Small intestine (tissue), 7 donors: Measurements from ENCODE around the gene PLEKHG1. TPM values are rescaled to one million over a fixed set of nuclear protein-coding genes. Genes with fewer than 3 reads are reported as not detected.

Experiments
- DNase-seq, 2 donors: peaks; one replicate each; pipeline versions ENCODE4 v3.0.0 to v3.0.0-alpha.2; 2013
- FAIRE-seq: peaks from 2 replicates; lab custom pipeline; 2012; peaks lifted over from hg19 to GRCh38; lab: Jason Lieb, UNC
- H3K27ac ChIP-seq, 3 donors: one replicate each; pipeline ENCODE4 v1.5.1; 2013; ENCODE audit warnings: low read length in 2 of 3, mild to moderate bottlenecking in 2 of 3, control low read depth in 1 of 3, inconsistent platforms in 1 of 3, low read depth in 1 of 3, moderate library complexity in 1 of 3
- H3K27me3 ChIP-seq, 3 donors: one replicate each; pipeline ENCODE4 v1.6.1; 2013; ENCODE audit warnings: low read length in 3 of 3, inconsistent platforms in 1 of 3; ENCODE audit not compliant: control insufficient read depth in 3 of 3, insufficient read depth in 3 of 3
- H3K36me3 ChIP-seq, 3 donors: one replicate each; pipeline ENCODE4 v1.6.1; 2013; ENCODE audit warnings: low read length in 3 of 3, inconsistent platforms in 1 of 3, low read depth in 1 of 3, mild to moderate bottlenecking in 1 of 3, moderate library complexity in 1 of 3; ENCODE audit not compliant: control insufficient read depth in 3 of 3, insufficient read depth in 2 of 3
- H3K4me1 ChIP-seq, 3 donors: one replicate each; pipeline ENCODE4 v1.6.1; 2013; ENCODE audit warnings: low read length in 2 of 3, inconsistent platforms in 1 of 3, low read depth in 1 of 3, mild to moderate bottlenecking in 1 of 3, moderate library complexity in 1 of 3; ENCODE audit not compliant: control insufficient read depth in 3 of 3, insufficient read depth in 2 of 3
- H3K4me3 ChIP-seq, 3 donors: one replicate each; pipeline ENCODE4 v1.5.1; 2013; ENCODE audit warnings: low read length in 3 of 3, control low read depth in 1 of 3, inconsistent platforms in 1 of 3, low read depth in 1 of 3, mild to moderate bottlenecking in 1 of 3, moderate library complexity in 1 of 3
- H3K9me3 ChIP-seq, 2 donors: one replicate each; pipeline ENCODE4 v1.6.1; 2013; ENCODE audit warnings: low read depth in 1 of 2, low read length in 1 of 2; ENCODE audit not compliant: control insufficient read depth in 2 of 2, insufficient read depth in 1 of 2
- WGBS, 3 donors: extraction: QIAGEN DNeasy Blood & Tissue Kit; methylation state at CpG; one replicate each; pipeline ENCODE4 v1.1.7; 2013; 5-methylcytosine and 5-hydroxymethylcytosine counted together
- polyA plus RNA-seq, 4 donors: library from polyadenylated mRNA; stranded (reverse) in 3 of 4; unstranded in 1 of 4; fragments of 200-250 nt in 3 of 4; fragments of 120-200 nt in 1 of 4; gene quantifications; one replicate each; pipeline versions ENCODE4 v1.2.1 to v1.2.3, GENCODE V29; 2013
- donor health status: healthy with polysubstance abuse.
- donor health status: control.
- donor health status: control.
- donor health status: Bipolar disorder and iron deficiency.
- donor health status: healthy.

PLEKHG1 gene
- polyA plus RNA-seq, 4 donors = 3.0 to 7.0 (median 5.9) TPM

- WGBS, 3 donors = 78 to 88% (median 80%) methylated on average over 4 of the region's 4 CpGs
- no peak for FAIRE-seq
- Histone ChIP-seq H3K4me3 (peak overlapping the region in 1 of 3 donors; percentile 7), H3K27ac (peak overlapping the region in 2 of 3 donors; percentile 9 to 57), H3K9me3 (no peaks in the 10 kb centered on the region), H3K4me1 (peaks cover 5 to 19% (median 16%) of the 10 kb centered on the region in 3 donors), H3K27me3 (no peaks in the 10 kb centered on the region), H3K36me3 (no peaks in the 10 kb centered on the region)
- no peak for DNase-seq
Observed at GRCh38 chr6:150633486-150633834, 33.8 kb downstream of the PLEKHG1 start.

- Histone ChIP-seq H3K27me3 (no peaks in the 10 kb centered on the region), H3K4me1 (peaks cover 2 to 16% (median 10%) of the 10 kb centered on the region in 3 donors), H3K27ac (peak overlapping the region in 2 of 3 donors; percentile 17 to 70), H3K36me3 (no peaks in the 10 kb centered on the region), H3K9me3 (no peaks in the 10 kb centered on the region), H3K4me3 (no peak overlapping the region)
- no peak for DNase-seq
- FAIRE-seq = no peak
- 68 to 77% (median 70%) methylated on average over 4 of the region's 4 CpGs for WGBS, 3 donors
Observed at GRCh38 chr6:150634176-150634963, 34.7 kb downstream of the PLEKHG1 start.

- FAIRE-seq = no peak
- WGBS, 3 donors = 4 to 57% (median 32%) methylated on average over 1 of the region's 1 CpG
- Histone ChIP-seq H3K27ac (no peak overlapping the region), H3K36me3 (no peaks in the 10 kb centered on the region), H3K4me3 (no peak overlapping the region), H3K4me1 (peaks cover 2 to 16% (median 10%) of the 10 kb centered on the region in 3 donors), H3K9me3 (no peaks in the 10 kb centered on the region), H3K27me3 (no peaks in the 10 kb centered on the region)
- no peak for DNase-seq
Observed at GRCh38 chr6:150634964-150635292, 35.2 kb downstream of the PLEKHG1 start.

GRCh38 chr6:150635906-150636514 lies 36.3 kb downstream of the PLEKHG1 start:
- H3K9me3 ChIP-seq = no peaks in the 10 kb centered on the region
- peaks cover 2 to 18% (median 16%) of the 10 kb centered on the region in 3 donors for H3K4me1 ChIP-seq
- no peak overlapping the region for H3K4me3 ChIP-seq
- FAIRE-seq (no peak), DNase-seq (peak; percentile 66 to 68)
- no peaks in the 10 kb centered on the region for H3K36me3 ChIP-seq
- no peaks in the 10 kb centered on the region for H3K27me3 ChIP-seq
- WGBS, 3 donors = 5 to 53% (median 18%) methylated on average over 3 of the region's 3 CpGs
- H3K27ac ChIP-seq = peak overlapping the region in 2 of 3 donors; percentile 27 to 53

GRCh38 chr6:150636808-150637207 lies 37.1 kb downstream of the PLEKHG1 start:
- no peaks in the 10 kb centered on the region for H3K27me3 ChIP-seq
- WGBS, 3 donors = 76 to 93% (median 80%) methylated on average over 1 of the region's 1 CpG
- FAIRE-seq = no peak
- DNase-seq = no peak
- peaks cover 2 to 18% (median 13%) of the 10 kb centered on the region in 3 donors for H3K4me1 ChIP-seq
- H3K27ac ChIP-seq = no peak overlapping the region
- H3K4me3 ChIP-seq = no peak overlapping the region
- no peaks in the 10 kb centered on the region for H3K9me3 ChIP-seq
- no peaks in the 10 kb centered on the region for H3K36me3 ChIP-seq

GRCh38 chr6:150637266-150637665 lies 37.6 kb downstream of the PLEKHG1 start:
- H3K27me3 ChIP-seq = no peaks in the 10 kb centered on the region
- peak; percentile 26 for FAIRE-seq

GRCh38 chr6:150638267-150638666 lies 38.6 kb downstream of the PLEKHG1 start:
- peaks cover 0 to 13% (median 6%) of the 10 kb centered on the region in 3 donors for H3K4me1 ChIP-seq
- no peaks in the 10 kb centered on the region for H3K27me3 ChIP-seq
- no peaks in the 10 kb centered on the region for H3K9me3 ChIP-seq
- no peak overlapping the region for H3K27ac ChIP-seq
- DNase-seq (no peak), FAIRE-seq (no peak)
- H3K4me3 ChIP-seq = no peak overlapping the region
- H3K36me3 ChIP-seq = no peaks in the 10 kb centered on the region
- 69 to 72% (median 72%) methylated on average over 1 of the region's 1 CpG for WGBS, 3 donors

More at GRCh38 chr6:150637266-150637665, 37.6 kb downstream of the PLEKHG1 start:
- no peak overlapping the region for H3K27ac ChIP-seq
- H3K4me1 ChIP-seq = peaks cover 2 to 16% (median 10%) of the 10 kb centered on the region in 3 donors
- no peaks in the 10 kb centered on the region for H3K9me3 ChIP-seq
- H3K36me3 ChIP-seq = no peaks in the 10 kb centered on the region
- no peak for DNase-seq
- WGBS, 3 donors = 74 to 87% (median 81%) methylated on average over 1 of the region's 1 CpG
- no peak overlapping the region for H3K4me3 ChIP-seq

- Histone ChIP-seq H3K4me1 (peaks cover 0 to 10% (median 4%) of the 10 kb centered on the region in 3 donors), H3K4me3 (no peak overlapping the region), H3K36me3 (no peaks in the 10 kb centered on the region), H3K27me3 (no peaks in the 10 kb centered on the region), H3K27ac (no peak overlapping the region), H3K9me3 (no peaks in the 10 kb centered on the region)
- WGBS, 3 donors = 88 to 98% (median 93%) methylated on average over 1 of the region's 1 CpG
- FAIRE-seq = no peak
- no peak for DNase-seq
Observed at GRCh38 chr6:150638765-150639164, 39.1 kb downstream of the PLEKHG1 start.
